Measurements from ENCODE around the gene POLR3E. TPM values are rescaled to one million over a fixed set of nuclear protein-coding genes. Genes with fewer than 3 reads are reported as not detected.
"Not testable (repeated sequence)": the region's sequence is repeated elsewhere in the genome, so short reads cannot be mapped to it uniquely, and the experiment has no call there.

The POLR3E gene
- total and polyA plus RNA-seq, 3 experiments from 2014 or later: 14.9 to 116 (median 103) TPM

GRCh38 chr16:22293137-22294106 is 3.8 kb upstream of the POLR3E start:
- Mint-ChIP-seq H3K27ac (peak overlapping the region in 1 of 8 donors; percentile 77), H3K36me3 (peaks cover 0 to 11% (median 0%) of the 10 kb centered on the region in 3 donors), H3K9me3 (peaks cover 0 to 5% (median 0%) of the 10 kb centered on the region in 5 donors), H3K4me1 (peaks cover 14 to 19% (median 18%) of the 10 kb centered on the region in 3 donors), H3K4me3 (peak overlapping the region in 1 of 7 donors; percentile 16), H3K27me3 (peaks cover 0 to 17% of the 10 kb centered on the region in 2 donors)
- H3K27me3 ChIP-seq (ENCODE audit: insufficient read depth, low read length, poor library complexity, severe bottlenecking): no peaks in the 10 kb centered on the region
- no peaks in the 10 kb centered on the region for H3K9me3 ChIP-seq (ENCODE audit: low read length)
- ChIA-PET CTCF (no interaction called here), POLR2A (interaction anchor here (0.6 kb wide), 1 partner anchor 15 kb away, joined by 3 read pairs; no protein-coding TSS in a partner anchor)
- H3K4me1 ChIP-seq (ENCODE audit: insufficient read depth, low read length): peaks cover 10% of the 10 kb centered on the region
- no peaks in the 10 kb centered on the region for H3K36me3 ChIP-seq (ENCODE audit: insufficient read depth, low read length)
- H3K27ac ChIP-seq (ENCODE audit: low read depth, low read length): no peak overlapping the region
- no peak overlapping the region for H3K4me3 ChIP-seq (ENCODE audit: low read length)
- DNase-seq: no peak

- ChIA-PET CTCF (interaction anchor here (0.6 to 5.0 kb wide), 19 partner anchors 12 to 346 kb away, joined by 3 to 43 read pairs (median 5); partner anchors contain the start of genes EEF2K, MOSMO, PDZD9 and UQCRC2), POLR2A (interaction anchor here (1.1 to 1.9 kb wide), 4 partner anchors 90 to 218 kb away, joined by 3 to 9 read pairs (median 6); partner anchors contain the start of gene EEF2K)
- Histone ChIP-seq H3K4me1 (ENCODE audit: insufficient read depth, low read length) (peaks cover 36% of the 10 kb centered on the region), H3K27me3 (ENCODE audit: insufficient read depth, low read length, poor library complexity, severe bottlenecking) (no peaks in the 10 kb centered on the region), H3K36me3 (ENCODE audit: insufficient read depth, low read length) (peaks cover 5% of the 10 kb centered on the region), H3K27ac (ENCODE audit: low read depth, low read length) (peak overlapping the region; percentile 59), H3K9me3 (ENCODE audit: low read length) (no peaks in the 10 kb centered on the region), H3K4me3 (ENCODE audit: low read length) (peak overlapping the region; percentile 76)
- Mint-ChIP-seq H3K27ac (peak overlapping the region; percentile 98 to 100 (median 99)), H3K9me3 (peaks cover 0 to 5% (median 0%) of the 10 kb centered on the region in 5 donors), H3K4me1 (peaks cover 37 to 48% (median 47%) of the 10 kb centered on the region in 3 donors), H3K36me3 (peaks cover 0 to 29% (median 0%) of the 10 kb centered on the region in 3 donors), H3K27me3 (peaks cover 0 to 19% of the 10 kb centered on the region in 2 donors), H3K4me3 (peak overlapping the region; percentile 88 to 97 (median 96))
- no peak for DNase-seq
These were observed 740 bp upstream of the POLR3E start for GRCh38 chr16:22296225-22297113.

GRCh38 chr16:22297871-22298733 is 893 bp downstream of the POLR3E start:
- Histone ChIP-seq H3K9me3 (ENCODE audit: low read length) (no peaks in the 10 kb centered on the region), H3K4me1 (ENCODE audit: insufficient read depth, low read length) (peaks cover 36% of the 10 kb centered on the region), H3K27me3 (ENCODE audit: insufficient read depth, low read length, poor library complexity, severe bottlenecking) (no peaks in the 10 kb centered on the region), H3K36me3 (ENCODE audit: insufficient read depth, low read length) (peaks cover 14% of the 10 kb centered on the region), H3K27ac (ENCODE audit: low read depth, low read length) (peak overlapping the region; percentile 96), H3K4me3 (ENCODE audit: low read length) (peak overlapping the region; percentile 81)
- peaks cover 0 to 42% (median 1%) of the 10 kb centered on the region in 3 donors for H3K36me3 Mint-ChIP-seq
- H3K9me3 Mint-ChIP-seq: peaks cover 0 to 5% (median 0%) of the 10 kb centered on the region in 5 donors
- peaks cover 0 to 19% of the 10 kb centered on the region in 2 donors for H3K27me3 Mint-ChIP-seq
- peaks cover 42 to 60% (median 60%) of the 10 kb centered on the region in 3 donors for H3K4me1 Mint-ChIP-seq
- peak overlapping the region; percentile 98 to 100 (median 99) for H3K27ac Mint-ChIP-seq
- ChIA-PET POLR2A (interaction anchor here (1.1 to 1.9 kb wide), 5 partner anchors 92 to 289 kb away, joined by 3 to 9 read pairs (median 6); partner anchors contain the start of gene EEF2K), CTCF (interaction anchor here (0.7 to 5.0 kb wide), 12 partner anchors 21 to 345 kb away, joined by 3 to 43 read pairs (median 4); partner anchors contain the start of genes EEF2K, PDZD9 and UQCRC2)
- peak overlapping the region; percentile 88 to 97 (median 96) for H3K4me3 Mint-ChIP-seq
- DNase-seq: peak; percentile 49 to 87 (median 85)

GRCh38 chr16:22299036-22299435 is 1.8 kb downstream of the POLR3E start:
- Mint-ChIP-seq H3K4me1 (peaks cover 45 to 64% (median 62%) of the 10 kb centered on the region in 3 donors), H3K36me3 (peaks cover 0 to 50% (median 4%) of the 10 kb centered on the region in 3 donors), H3K4me3 (peak overlapping the region; percentile 34 to 97 (median 96)), H3K9me3 (peaks cover 0 to 5% (median 0%) of the 10 kb centered on the region in 5 donors), H3K27ac (peak overlapping the region; percentile 98 to 100 (median 99)), H3K27me3 (peaks cover 0 to 17% of the 10 kb centered on the region in 2 donors)
- POLR2A ChIA-PET: interaction anchor here (0.7 to 1.7 kb wide), 3 partner anchors 107 to 290 kb away, joined by 3 to 9 read pairs (median 6); no protein-coding TSS in a partner anchor
- no peak for DNase-seq
- Histone ChIP-seq H3K36me3 (ENCODE audit: insufficient read depth, low read length) (peaks cover 14% of the 10 kb centered on the region), H3K4me3 (ENCODE audit: low read length) (peak overlapping the region; percentile 81), H3K4me1 (ENCODE audit: insufficient read depth, low read length) (peaks cover 36% of the 10 kb centered on the region), H3K27ac (ENCODE audit: low read depth, low read length) (peak overlapping the region; percentile 96), H3K9me3 (ENCODE audit: low read length) (no peaks in the 10 kb centered on the region), H3K27me3 (ENCODE audit: insufficient read depth, low read length, poor library complexity, severe bottlenecking) (no peaks in the 10 kb centered on the region)
- CTCF ChIA-PET: interaction anchor here (0.8 to 5.0 kb wide), 5 partner anchors 93 to 290 kb away, joined by 3 to 43 read pairs (median 13); partner anchors contain the start of gene EEF2K

GRCh38 chr16:22300427-22301071 is 3.3 kb downstream of the POLR3E start:
- no peak overlapping the region for H3K4me3 ChIP-seq (ENCODE audit: low read length)

GRCh38 chr16:22301423-22301822 is 4.2 kb downstream of the POLR3E start:
- H3K4me3 ChIP-seq (ENCODE audit: low read length); H3K9me3 Mint-ChIP-seq; H3K4me3 Mint-ChIP-seq; H3K27me3 ChIP-seq (ENCODE audit: insufficient read depth, low read length, poor library complexity, severe bottlenecking); POLR2A ChIA-PET; H3K27ac ChIP-seq (ENCODE audit: low read depth, low read length); H3K9me3 ChIP-seq (ENCODE audit: low read length); DNase-seq: not testable (repeated sequence)
- H3K36me3 Mint-ChIP-seq: peaks cover 0 to 74% (median 8%) of the 10 kb centered on the region in 3 donors
- CTCF ChIA-PET: interaction anchor here (1.1 to 2.9 kb wide), 11 partner anchors 10 to 301 kb away, joined by 3 to 13 read pairs (median 5); partner anchors contain the start of genes EEF2K and PDZD9
- H3K27me3 Mint-ChIP-seq: peaks cover 0 to 15% of the 10 kb centered on the region in 2 donors
- H3K27ac Mint-ChIP-seq: peak overlapping the region in 1 of 8 donors; percentile 88
- peaks cover 31% of the 10 kb centered on the region for H3K4me1 ChIP-seq (ENCODE audit: insufficient read depth, low read length)
- peaks cover 40 to 62% (median 56%) of the 10 kb centered on the region in 3 donors for H3K4me1 Mint-ChIP-seq
- peaks cover 31% of the 10 kb centered on the region for H3K36me3 ChIP-seq (ENCODE audit: insufficient read depth, low read length)

More at GRCh38 chr16:22300427-22301071, 3.3 kb downstream of the POLR3E start:
- DNase-seq: peak in 2 of 5 donors; percentile 36 to 58
- no peak overlapping the region for H3K27ac ChIP-seq (ENCODE audit: low read depth, low read length)
- Mint-ChIP-seq H3K4me1 (peaks cover 45 to 68% (median 62%) of the 10 kb centered on the region in 3 donors), H3K36me3 (peaks cover 0 to 65% (median 8%) of the 10 kb centered on the region in 3 donors), H3K27ac (peak overlapping the region; percentile 18 to 100 (median 86)), H3K9me3 (peaks cover 0 to 5% (median 0%) of the 10 kb centered on the region in 5 donors), H3K27me3 (peaks cover 0 to 17% of the 10 kb centered on the region in 2 donors), H3K4me3 (peak overlapping the region in 6 of 7 donors; percentile 14 to 76 (median 54))
- no peaks in the 10 kb centered on the region for H3K9me3 ChIP-seq (ENCODE audit: low read length)
- ChIA-PET POLR2A (no interaction called here), CTCF (interaction anchor here (0.7 to 2.9 kb wide), 20 partner anchors 8 to 340 kb away, joined by 3 to 13 read pairs (median 4); partner anchors contain the start of genes EEF2K and PDZD9)
- peaks cover 26% of the 10 kb centered on the region for H3K36me3 ChIP-seq (ENCODE audit: insufficient read depth, low read length)
- H3K4me1 ChIP-seq (ENCODE audit: insufficient read depth, low read length): peaks cover 36% of the 10 kb centered on the region
- H3K27me3 ChIP-seq (ENCODE audit: insufficient read depth, low read length, poor library complexity, severe bottlenecking): no peaks in the 10 kb centered on the region
